CD8-positive, alpha-beta memory T cell (primary cell): ENCODE data around the gene ATP5MG. TPM values are rescaled to one million over a fixed set of nuclear protein-coding genes. Genes with fewer than 3 reads are reported as not detected.

Experiments
- CTCF ChIA-PET: fragments of 350-600 bp; sonication (Branson Sonifier 250); formaldehyde crosslinking; loops from one replicate; lab custom pipeline; 2021; ENCODE audit warnings: antibody characterized with exemption; lab: Charles Lee
- POLR2A ChIA-PET: fragments of 350-600 bp; sonication (Branson Sonifier 250); formaldehyde crosslinking; loops from one replicate; lab custom pipeline; 2021; ENCODE audit warnings: antibody characterized with exemption; lab: Charles Lee
- DNase-seq, 5 donors: peaks; one replicate each; pipeline versions ENCODE4 v3.0.0 to v3.0.0-alpha.2; 2020 to 2022; ENCODE audit warnings: mixed read lengths in 1 of 5
- H3K27ac ChIP-seq: one replicate; pipeline ENCODE4 v1.7.0; 2013; ENCODE audit warnings: low read depth, mild to moderate bottlenecking, low read length, moderate library complexity
- H3K27me3 ChIP-seq: 2 replicates; pipeline ENCODE4 v1.7.0; 2013; ENCODE audit warnings: low read length, mild to moderate bottlenecking; ENCODE audit not compliant: insufficient read depth, poor library complexity, severe bottlenecking
- H3K36me3 ChIP-seq: 2 replicates; pipeline ENCODE4 v1.7.0; 2013; ENCODE audit warnings: mild to moderate bottlenecking, low read length, moderate library complexity; ENCODE audit not compliant: insufficient read depth
- H3K4me1 ChIP-seq: 2 replicates; pipeline ENCODE4 v1.7.0; 2013; ENCODE audit warnings: mild to moderate bottlenecking, low read length, moderate library complexity; ENCODE audit not compliant: insufficient read depth
- H3K4me3 ChIP-seq: 2 replicates; pipeline ENCODE4 v1.7.0; 2013; ENCODE audit warnings: mild to moderate bottlenecking, low read length
- H3K9me3 ChIP-seq: 2 replicates; pipeline ENCODE4 v1.7.0; 2013; ENCODE audit warnings: mild to moderate bottlenecking, low read length
- H3K27ac Mint-ChIP-seq, 8 donors: one replicate each; pipeline ENCODE4 v1.8.0; 2020 to 2021; ENCODE audit warnings: mixed read lengths in 8 of 8, mild to moderate bottlenecking in 6 of 8, inconsistent platforms in 3 of 8, moderate library complexity in 3 of 8
- H3K27me3 Mint-ChIP-seq, 2 donors: one replicate each; pipeline ENCODE4 v1.8.0; 2020 to 2021; ENCODE audit warnings: mixed read lengths in 2 of 2, mild to moderate bottlenecking in 1 of 2, moderate library complexity in 1 of 2
- H3K36me3 Mint-ChIP-seq, 3 donors: one replicate each; pipeline ENCODE4 v1.8.0; 2020 to 2021; ENCODE audit warnings: mixed read lengths in 3 of 3, inconsistent platforms in 1 of 3, mild to moderate bottlenecking in 1 of 3
- H3K4me1 Mint-ChIP-seq, 3 donors: one replicate each; pipeline ENCODE4 v1.8.0; 2020 to 2021; ENCODE audit warnings: mixed read lengths in 3 of 3, inconsistent platforms in 1 of 3, mild to moderate bottlenecking in 1 of 3
- H3K4me3 Mint-ChIP-seq, 7 donors: one replicate each; pipeline ENCODE4 v1.8.0; 2020 to 2021; ENCODE audit warnings: mixed read lengths in 7 of 7, mild to moderate bottlenecking in 6 of 7, moderate library complexity in 4 of 7, inconsistent platforms in 2 of 7
- H3K9me3 Mint-ChIP-seq, 5 donors: one replicate each; pipeline ENCODE4 v1.8.0; 2020 to 2022; ENCODE audit warnings: mixed read lengths in 5 of 5, mild to moderate bottlenecking in 3 of 5, moderate library complexity in 2 of 5, inconsistent platforms in 1 of 5
- polyA plus RNA-seq: library from polyadenylated mRNA; unstranded; fragments of 300-500 nt; fragmentation: Illumina TruSeq; gene quantifications from one replicate; pipeline ENCODE4 v1.2.3, GENCODE V29; 2021
- total RNA-seq, 2 experiments: library from RNA; stranded (reverse); gene quantifications; one replicate each; pipeline ENCODE4 v1.2.3, GENCODE V29; 2021

The ATP5MG gene, protein sequence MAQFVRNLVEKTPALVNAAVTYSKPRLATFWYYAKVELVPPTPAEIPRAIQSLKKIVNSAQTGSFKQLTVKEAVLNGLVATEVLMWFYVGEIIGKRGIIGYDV
- 100 to 1,000 TPM; 277 to 280 TPM for total RNA-seq
- polyA plus RNA-seq: 632 TPM

DNA sequence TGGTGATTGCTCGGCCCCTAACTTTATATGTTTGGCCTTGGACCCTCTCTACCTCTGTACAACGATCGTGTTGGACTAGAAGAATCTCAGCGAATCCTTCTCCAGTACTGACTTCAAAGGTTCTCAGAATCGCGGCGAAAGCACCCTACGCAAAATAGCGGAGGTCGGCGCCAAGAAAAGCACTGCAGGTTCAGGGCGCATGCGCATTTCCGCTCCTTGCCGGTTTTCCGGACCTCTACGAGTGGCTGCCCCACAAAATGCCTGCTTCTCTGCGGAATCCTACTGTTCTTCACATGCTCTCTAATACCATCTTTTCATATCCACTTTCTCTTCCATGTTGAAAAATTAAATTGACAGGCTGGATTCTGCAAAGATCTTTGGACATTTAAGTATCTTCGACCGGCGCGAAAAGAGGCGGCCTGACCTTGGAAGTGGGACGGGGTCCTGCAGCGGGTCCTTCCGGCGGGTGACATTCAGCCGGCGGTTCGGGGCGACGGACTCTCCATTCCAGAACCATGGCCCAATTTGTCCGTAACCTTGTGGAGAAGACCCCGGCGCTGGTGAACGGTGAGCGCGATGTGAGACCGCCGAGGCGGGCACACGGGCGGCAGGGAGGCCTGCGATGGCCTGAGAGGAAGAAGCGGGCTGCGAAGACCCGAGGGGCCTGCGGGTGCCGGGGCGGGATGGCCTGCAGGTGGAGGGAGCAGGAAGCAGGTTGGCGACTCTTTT is at the start of gene ATP5MG:
TSS of gene ATP5MG (plus strand) at position 456 of the 729 bp plus-strand sequence. CDS start at position 516, 60 bp downstream.
- peaks cover 69 to 98% (median 91%) of the 10 kb centered on the region in 3 donors for H3K4me1 Mint-ChIP-seq
- no peaks in the 10 kb centered on the region for H3K27me3 ChIP-seq
- H3K9me3 Mint-ChIP-seq: no peaks in the 10 kb centered on the region
- peaks cover 7% of the 10 kb centered on the region for H3K36me3 ChIP-seq
- H3K27me3 Mint-ChIP-seq: peaks cover 0 to 3% of the 10 kb centered on the region in 2 donors
- peaks cover 69% of the 10 kb centered on the region for H3K4me1 ChIP-seq
- peak within 1 kb of the TSS; percentile 81 for H3K4me3 ChIP-seq
- ChIA-PET POLR2A (interaction anchor here (0.9 kb wide), 1 partner anchor 149 kb away, joined by 3 read pairs; the partner anchor contains the start of gene MPZL3), CTCF (interaction anchor here (1.1 to 2.0 kb wide), 3 partner anchors 14 to 106 kb away, joined by 4 to 5 read pairs (median 5); no protein-coding TSS in a partner anchor)
- peak; percentile 87 to 95 (median 91) for DNase-seq
- H3K4me3 Mint-ChIP-seq: peak within 1 kb of the TSS; percentile 91 to 97 (median 96)
- peaks cover 0 to 55% (median 7%) of the 10 kb centered on the region in 3 donors for H3K36me3 Mint-ChIP-seq
- H3K9me3 ChIP-seq: no peaks in the 10 kb centered on the region
- H3K27ac Mint-ChIP-seq: peak within 1 kb of the TSS; percentile 97 to 100 (median 100)
- H3K27ac ChIP-seq: peak within 1 kb of the TSS; percentile 91

DNA sequence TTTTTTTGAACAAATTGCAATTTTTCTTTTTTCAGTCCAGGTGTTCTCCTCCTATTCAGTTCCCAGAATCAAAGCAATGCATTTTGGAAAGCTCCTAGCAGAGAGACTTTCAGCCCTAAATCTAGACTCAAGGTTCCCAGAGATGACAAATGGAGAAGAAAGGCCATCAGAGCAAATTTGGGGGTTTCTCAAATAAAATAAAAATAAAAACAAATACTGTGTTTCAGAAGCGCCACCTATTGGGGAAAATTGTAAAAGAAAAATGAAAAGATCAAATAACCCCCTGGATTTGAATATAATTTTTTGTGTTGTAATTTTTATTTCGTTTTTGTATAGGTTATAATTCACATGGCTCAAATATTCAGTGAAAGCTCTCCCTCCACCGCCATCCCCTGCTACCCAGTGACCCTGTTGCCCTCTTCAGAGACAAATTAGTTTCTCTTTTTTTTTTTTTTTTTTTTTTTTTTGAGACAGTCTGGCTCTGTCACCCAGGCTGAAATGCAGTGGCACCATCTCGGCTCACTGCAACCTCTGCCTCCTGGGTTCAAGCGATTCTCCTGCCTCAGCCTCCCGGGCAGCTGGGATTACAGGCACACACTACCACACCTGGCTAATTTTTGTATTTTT is 48.2 kb upstream of the ATP5MG start:
- POLR2A ChIA-PET: no interaction called here

DNA sequence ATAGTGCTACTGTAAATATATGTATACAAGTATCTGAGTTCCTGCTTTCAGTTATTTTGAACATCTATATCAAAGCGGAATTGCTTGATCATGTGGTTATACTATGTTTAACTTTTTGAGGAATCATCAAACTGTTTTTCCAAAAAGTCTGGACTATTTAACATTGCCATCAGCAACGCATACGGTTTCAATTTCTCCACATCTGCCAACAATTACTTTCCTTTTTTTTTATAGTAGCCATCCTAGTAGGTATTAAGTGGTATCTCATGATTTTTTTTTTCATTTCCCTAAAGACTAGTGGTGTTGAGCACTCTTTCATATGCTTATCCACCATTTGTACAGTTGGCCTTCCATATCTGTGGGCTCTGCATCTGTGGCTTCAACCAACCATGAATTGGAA is 43.3 kb upstream of the ATP5MG start:
- H3K27ac ChIP-seq: no peak overlapping the region
- ChIA-PET POLR2A (no interaction called here), CTCF (no interaction called here)
- H3K4me3 ChIP-seq: no peak overlapping the region
- H3K9me3 ChIP-seq: no peaks in the 10 kb centered on the region
- peaks cover 4% of the 10 kb centered on the region for H3K36me3 ChIP-seq
- peaks cover 0 to 7% of the 10 kb centered on the region in 2 donors for H3K27me3 Mint-ChIP-seq
- no peaks in the 10 kb centered on the region for H3K27me3 ChIP-seq
- H3K4me3 Mint-ChIP-seq: peak overlapping the region in 1 of 7 donors; percentile 11
- H3K36me3 Mint-ChIP-seq: peaks cover 0 to 41% (median 12%) of the 10 kb centered on the region in 3 donors
- H3K27ac Mint-ChIP-seq: peak overlapping the region in 7 of 8 donors; percentile 9 to 99 (median 48)
- peaks cover 0 to 3% (median 0%) of the 10 kb centered on the region in 5 donors for H3K9me3 Mint-ChIP-seq
- DNase-seq: no peak
- peaks cover 40 to 57% (median 48%) of the 10 kb centered on the region in 3 donors for H3K4me1 Mint-ChIP-seq
- H3K4me1 ChIP-seq: peaks cover 35% of the 10 kb centered on the region

More for the DNA sequence above, 48.2 kb upstream of the ATP5MG start:
- Histone ChIP-seq H3K4me1 (peaks cover 23% of the 10 kb centered on the region), H3K27me3 (no peaks in the 10 kb centered on the region), H3K9me3 (no peaks in the 10 kb centered on the region), H3K27ac (no peak overlapping the region), H3K36me3 (peaks cover 39% of the 10 kb centered on the region), H3K4me3 (no peak overlapping the region)
- peak overlapping the region; percentile 83 to 97 (median 92) for H3K27ac Mint-ChIP-seq
- H3K36me3 Mint-ChIP-seq: peaks cover 0 to 61% (median 33%) of the 10 kb centered on the region in 3 donors
- no peaks in the 10 kb centered on the region for H3K27me3 Mint-ChIP-seq
- no peak overlapping the region for H3K4me3 Mint-ChIP-seq
- H3K4me1 Mint-ChIP-seq: peaks cover 21 to 45% (median 38%) of the 10 kb centered on the region in 3 donors
- peak in 2 of 5 donors; percentile 53 to 68 for DNase-seq
- CTCF ChIA-PET: interaction anchor here (0.8 to 4.3 kb wide), 10 partner anchors 10 to 155 kb away, joined by 3 to 39 read pairs (median 4); partner anchors contain the start of genes CD3D, CD3G and JAML
- H3K9me3 Mint-ChIP-seq: no peaks in the 10 kb centered on the region

DNA sequence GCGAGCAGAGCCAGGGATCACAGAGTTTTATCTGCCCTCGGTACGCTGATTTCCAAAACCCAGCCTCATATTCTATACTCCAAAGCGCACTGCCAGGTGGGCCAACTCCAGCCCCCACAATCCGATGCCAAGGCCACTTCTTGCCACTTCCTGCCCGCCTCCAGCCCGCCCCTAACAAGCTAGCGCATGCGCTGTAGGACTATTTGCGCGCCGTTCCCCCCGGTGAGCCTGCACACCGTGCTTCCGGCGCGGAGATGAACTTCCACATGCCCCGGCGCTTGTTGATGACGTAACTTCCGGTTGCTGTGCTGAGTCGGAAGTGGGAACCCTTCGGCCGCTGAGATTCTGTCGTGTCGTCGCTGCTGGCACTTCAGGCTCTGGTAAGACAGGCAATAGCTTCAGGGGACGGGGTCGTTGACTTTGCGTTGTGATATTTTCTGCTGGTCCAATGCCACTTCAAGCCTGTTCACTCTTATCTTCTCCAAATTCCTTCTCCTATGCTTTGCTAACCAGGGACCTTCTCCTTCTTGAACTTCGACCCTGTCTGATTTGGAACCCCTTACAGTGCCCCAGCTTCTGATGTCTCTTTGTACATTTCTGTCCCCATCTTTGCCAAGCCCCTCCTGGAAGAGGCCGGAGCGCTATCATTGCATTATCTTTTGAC is 42.0 kb upstream of the ATP5MG start, which contains the start of gene UBE4A:
TSS of gene UBE4A (plus strand) at position 306 of the 664 bp plus-strand sequence. CDS start 5,481 bp downstream, outside the sequence.
- Mint-ChIP-seq H3K4me3 (peak within 1 kb of the TSS; percentile 91 to 99 (median 97)), H3K27me3 (peaks cover 0 to 7% of the 10 kb centered on the region in 2 donors), H3K36me3 (peaks cover 0 to 43% (median 10%) of the 10 kb centered on the region in 3 donors), H3K27ac (peak within 1 kb of the TSS; percentile 95 to 100 (median 98)), H3K9me3 (peaks cover 0 to 3% (median 0%) of the 10 kb centered on the region in 5 donors), H3K4me1 (peaks cover 41 to 57% (median 56%) of the 10 kb centered on the region in 3 donors)
- H3K27me3 ChIP-seq: no peaks in the 10 kb centered on the region
- H3K9me3 ChIP-seq: no peaks in the 10 kb centered on the region
- peak within 1 kb of the TSS; percentile 95 for H3K27ac ChIP-seq
- POLR2A ChIA-PET: interaction anchor here (0.6 to 1.5 kb wide), 12 partner anchors 15 to 1221 kb away, joined by 3 to 10 read pairs (median 4); partner anchors contain the start of genes CD3D, CD3E, CD3G and JAML
- CTCF ChIA-PET: interaction anchor here (1.2 kb wide), 4 partner anchors 53 to 161 kb away, joined by 3 to 6 read pairs (median 4); no protein-coding TSS in a partner anchor
- H3K36me3 ChIP-seq: peaks cover under 1% of the 10 kb centered on the region
- peaks cover 35% of the 10 kb centered on the region for H3K4me1 ChIP-seq
- peak within 1 kb of the TSS; percentile 96 for H3K4me3 ChIP-seq
- peak; percentile 93 to 99 (median 95) for DNase-seq

DNA sequence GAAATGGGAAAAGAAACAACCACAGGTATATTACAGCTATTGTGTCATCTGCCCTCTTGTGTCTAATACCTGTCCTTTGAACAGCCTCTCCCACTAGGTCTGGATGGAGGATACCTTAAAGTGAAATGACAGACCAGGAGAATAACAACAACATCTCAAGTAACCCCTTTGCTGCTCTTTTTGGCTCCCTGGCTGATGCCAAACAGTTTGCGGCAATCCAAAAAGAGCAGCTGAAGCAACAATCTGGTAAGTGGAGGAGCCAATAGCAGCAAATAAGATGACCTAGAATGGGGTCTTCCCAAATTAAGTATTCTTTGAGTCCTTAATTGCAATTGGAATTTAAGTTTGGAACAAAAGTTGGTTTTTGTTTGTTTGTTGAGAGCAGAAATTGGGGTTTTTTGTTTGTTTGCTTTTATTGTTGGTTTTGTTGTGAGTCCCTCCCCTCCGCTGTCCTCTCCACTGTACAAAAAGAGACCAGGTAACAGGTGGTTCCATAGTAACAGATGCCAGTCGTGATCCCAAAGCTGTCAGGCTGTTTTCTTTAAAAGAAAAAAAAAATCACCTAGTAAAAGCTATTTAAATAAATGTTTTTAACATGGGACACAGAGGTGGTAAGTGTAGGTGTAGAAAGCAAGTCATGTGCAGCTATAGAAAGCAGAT is 36.3 kb upstream of the ATP5MG start:
- Mint-ChIP-seq H3K9me3 (no peaks in the 10 kb centered on the region), H3K36me3 (peaks cover 12 to 79% (median 28%) of the 10 kb centered on the region in 3 donors), H3K4me1 (peaks cover 32 to 54% (median 43%) of the 10 kb centered on the region in 3 donors), H3K4me3 (no peak overlapping the region), H3K27ac (peak overlapping the region in 1 of 8 donors; percentile 51), H3K27me3 (no peaks in the 10 kb centered on the region)
- no peak overlapping the region for H3K27ac ChIP-seq
- no peak for DNase-seq
- H3K9me3 ChIP-seq: no peaks in the 10 kb centered on the region
- no peak overlapping the region for H3K4me3 ChIP-seq
- no peaks in the 10 kb centered on the region for H3K27me3 ChIP-seq
- H3K36me3 ChIP-seq: peaks cover 44% of the 10 kb centered on the region
- ChIA-PET POLR2A (interaction anchor here (0.7 to 1.3 kb wide), 3 partner anchors 34 to 163 kb away, joined by 3 read pairs; partner anchors contain the start of gene CD3E), CTCF (interaction anchor here (0.7 to 3.2 kb wide), 8 partner anchors 10 to 167 kb away, joined by 3 to 8 read pairs (median 4); no protein-coding TSS in a partner anchor)
- H3K4me1 ChIP-seq: peaks cover 27% of the 10 kb centered on the region

DNA sequence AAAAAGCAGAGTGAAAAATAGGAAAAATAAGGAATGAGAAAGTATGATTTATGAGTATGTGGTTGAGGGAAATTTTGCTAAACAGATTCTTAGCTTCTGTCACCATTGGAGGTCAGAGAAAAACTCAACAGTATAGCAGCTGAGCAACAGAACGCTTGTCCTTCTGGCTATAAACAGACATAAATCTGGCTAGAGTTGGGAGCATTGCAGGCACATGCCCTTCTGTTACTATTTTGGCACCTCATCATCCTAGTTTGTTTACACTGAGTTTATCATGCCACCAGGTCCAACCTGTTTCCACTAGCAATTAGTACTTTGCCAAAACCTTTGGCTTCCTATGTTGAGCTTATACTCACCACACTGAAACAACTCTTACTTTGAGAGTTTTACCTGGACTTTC is 35.1 kb upstream of the ATP5MG start:
- POLR2A ChIA-PET: no interaction called here
- H3K27ac Mint-ChIP-seq: peak overlapping the region in 5 of 8 donors; percentile 26 to 85 (median 45)
- H3K4me1 Mint-ChIP-seq: peaks cover 25 to 42% (median 31%) of the 10 kb centered on the region in 3 donors
- H3K9me3 Mint-ChIP-seq: no peaks in the 10 kb centered on the region
- H3K4me3 Mint-ChIP-seq: no peak overlapping the region
- peaks cover 16% of the 10 kb centered on the region for H3K4me1 ChIP-seq
- CTCF ChIA-PET: interaction anchor here (0.8 to 3.2 kb wide), 3 partner anchors 12 to 153 kb away, joined by 3 to 8 read pairs (median 3); no protein-coding TSS in a partner anchor
- no peak for DNase-seq
- no peak overlapping the region for H3K27ac ChIP-seq
- peaks cover 15 to 89% (median 35%) of the 10 kb centered on the region in 3 donors for H3K36me3 Mint-ChIP-seq
- peaks cover 55% of the 10 kb centered on the region for H3K36me3 ChIP-seq
- H3K4me3 ChIP-seq: no peak overlapping the region
- no peaks in the 10 kb centered on the region for H3K27me3 Mint-ChIP-seq
- H3K27me3 ChIP-seq: no peaks in the 10 kb centered on the region
- H3K9me3 ChIP-seq: no peaks in the 10 kb centered on the region
